ENCODE results near the gene KLHDC8A.

Gene KLHDC8A

DNA sequence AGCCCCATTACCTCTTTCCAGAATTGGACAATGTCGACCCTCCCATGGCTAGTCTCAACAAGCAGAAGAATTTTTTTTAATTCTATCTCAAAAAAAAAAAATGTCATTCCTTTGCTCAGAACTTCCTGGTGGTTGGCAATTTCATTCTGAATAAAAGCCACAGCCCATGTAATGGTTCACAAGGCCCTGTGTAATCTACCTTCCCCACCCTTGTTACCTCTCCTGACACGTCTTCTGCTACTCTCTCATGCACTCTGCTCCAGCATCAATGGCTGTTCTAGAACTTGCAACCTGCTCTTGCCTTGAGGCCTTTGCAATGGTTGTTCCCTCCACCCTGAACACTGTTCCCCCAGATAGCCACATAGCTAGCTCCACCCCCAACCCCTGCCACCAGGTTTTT, 60.6 kb downstream of the KLHDC8A start:
- DNase-seq (ENCODE audit: low read depth): no peak

DNA sequence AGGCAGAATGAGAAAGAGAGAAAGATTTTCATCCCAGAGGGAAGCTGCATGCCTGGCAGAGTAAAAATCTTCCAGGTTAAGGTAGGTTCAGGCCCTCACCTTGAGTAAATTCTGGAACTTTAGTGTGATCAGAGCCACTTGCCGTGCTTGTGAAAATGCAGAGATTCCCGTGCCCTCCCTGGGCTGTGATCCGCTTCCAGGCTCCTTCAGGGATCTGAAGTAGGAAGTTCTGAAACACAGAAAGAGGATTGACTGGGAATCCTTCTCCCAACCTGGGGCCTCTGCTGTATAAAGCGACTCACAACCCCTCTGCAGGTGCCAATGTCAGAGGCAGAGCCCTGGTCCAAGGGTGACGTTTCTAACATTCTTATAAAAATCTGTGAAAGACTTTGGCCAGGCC, 61.8 kb downstream of the KLHDC8A start:
- DNase-seq (ENCODE audit: low read depth): no peak

- DNase-seq (ENCODE audit: low read depth): peak; percentile 82
These were observed 62.4 kb downstream of the KLHDC8A start for GRCh38 chr1:205294175-205294917.

GRCh38 chr1:205293350-205294074, 63.2 kb downstream of the KLHDC8A start:
- DNase-seq (ENCODE audit: low read depth): no peak

- DNase-seq (ENCODE audit: low read depth): no peak
These were observed 65.1 kb downstream of the KLHDC8A start for GRCh38 chr1:205291596-205291995.

GRCh38 chr1:205287767-205288559, 68.8 kb downstream of the KLHDC8A start:
- DNase-seq (ENCODE audit: low read depth): no peak

DNA sequence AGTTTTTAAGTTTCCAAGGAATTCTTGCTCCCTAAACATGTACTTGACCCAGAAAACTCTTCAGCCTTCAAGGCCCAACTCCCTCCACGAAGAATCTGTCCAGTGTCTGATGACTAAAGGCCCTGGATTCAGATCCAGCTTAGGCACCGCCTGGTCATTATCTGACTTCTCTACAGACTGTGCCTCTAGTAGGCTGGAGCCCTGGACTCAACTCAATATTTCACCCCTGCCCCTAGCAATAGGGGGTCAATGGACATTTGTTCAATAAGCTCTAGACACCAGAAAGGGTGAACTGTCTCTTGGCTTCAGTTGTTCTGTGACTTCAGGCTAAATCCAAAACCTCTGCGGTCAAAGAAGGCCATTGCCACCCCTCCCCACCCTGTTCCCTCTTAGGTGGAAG, 69.6 kb downstream of the KLHDC8A start:
- DNase-seq (ENCODE audit: low read depth): no peak

- no peak for DNase-seq (ENCODE audit: low read depth)
These were observed 70.3 kb downstream of the KLHDC8A start for GRCh38 chr1:205286335-205286950.
